HG03378 (cell line): Measurements from ENCODE around the gene NEK4.
"Not testable (repeated sequence)": the region's sequence is repeated elsewhere in the genome, so short reads cannot be mapped to it uniquely, and the experiment has no call there.

Experiments
- ATAC-seq: cut with Tn5 transposase; IDR thresholded peaks from one replicate; pipeline ENCODE4 v1.9.1; 2021; ENCODE audit warnings: mild to moderate bottlenecking, moderate library complexity; ENCODE audit not compliant: unreplicated experiment

NEK4 gene

DNA sequence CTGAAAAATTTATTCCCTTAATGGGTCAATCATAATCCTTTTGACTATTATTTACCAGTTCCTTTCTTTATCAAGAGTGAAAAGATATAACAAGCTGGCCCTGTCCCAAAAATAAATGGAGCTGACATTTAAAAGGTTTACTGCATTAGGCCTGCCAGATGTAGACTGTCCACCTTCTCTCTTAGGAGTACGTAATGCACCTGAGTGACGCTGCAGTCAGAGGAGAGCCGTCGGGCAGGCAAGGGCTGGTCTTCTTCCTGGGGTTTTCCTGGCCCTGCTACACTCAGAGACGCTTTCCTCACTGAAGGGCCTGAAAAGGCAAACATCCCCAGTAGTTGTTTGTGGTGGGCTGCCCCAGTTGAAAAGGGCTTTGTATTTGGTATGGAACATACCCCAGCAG is 27.6 kb downstream of the NEK4 start:
- no peak for ATAC-seq

DNA sequence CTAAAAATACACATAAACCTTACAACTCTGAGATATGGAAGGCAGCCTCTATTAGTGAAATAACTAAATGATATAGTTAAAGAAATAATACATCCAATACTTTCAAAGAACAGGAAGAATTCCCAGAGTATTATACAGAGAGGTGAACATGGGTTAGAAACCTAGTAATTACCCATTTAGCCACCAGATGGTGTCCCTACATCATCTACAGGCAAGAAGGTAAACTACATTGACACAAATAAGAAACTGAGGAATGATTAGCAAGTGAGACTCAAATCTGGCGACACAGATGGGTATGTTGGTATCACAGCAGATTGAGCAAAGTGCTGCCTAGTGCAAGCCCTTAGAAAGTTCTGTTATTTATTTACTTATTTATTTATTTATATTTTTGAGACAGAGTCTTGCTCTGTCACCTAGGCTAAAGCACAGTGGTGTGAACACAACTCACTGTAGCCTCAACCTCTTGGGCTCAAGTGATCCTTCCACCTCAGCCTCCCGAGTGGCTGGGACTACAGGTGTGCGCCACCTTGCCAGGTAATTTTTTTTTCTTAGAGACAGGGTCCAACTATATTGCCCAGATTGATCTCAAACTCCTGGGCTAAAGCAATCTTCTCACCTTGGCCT is 28.2 kb downstream of the NEK4 start:
- ATAC-seq, result no peak

DNA sequence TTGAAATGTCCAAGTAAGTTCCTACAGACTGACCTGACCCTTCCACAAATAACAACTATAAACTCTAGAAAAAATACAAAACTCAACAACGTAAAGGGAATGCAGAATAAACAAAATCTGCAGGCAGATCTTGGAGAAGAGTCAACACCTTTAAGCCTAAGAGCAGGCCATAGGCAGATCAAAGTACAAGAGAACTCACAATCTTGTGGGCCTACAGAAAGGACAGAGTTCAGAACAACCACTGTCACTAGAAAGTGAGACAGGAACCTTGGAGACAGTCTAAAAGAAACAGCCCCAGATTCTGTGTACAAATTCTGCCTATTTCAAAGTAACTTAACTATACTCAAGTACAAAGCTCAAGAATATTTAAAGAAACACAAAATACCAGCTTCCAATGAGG is 31.0 kb downstream of the NEK4 start:
- no peak for ATAC-seq

DNA sequence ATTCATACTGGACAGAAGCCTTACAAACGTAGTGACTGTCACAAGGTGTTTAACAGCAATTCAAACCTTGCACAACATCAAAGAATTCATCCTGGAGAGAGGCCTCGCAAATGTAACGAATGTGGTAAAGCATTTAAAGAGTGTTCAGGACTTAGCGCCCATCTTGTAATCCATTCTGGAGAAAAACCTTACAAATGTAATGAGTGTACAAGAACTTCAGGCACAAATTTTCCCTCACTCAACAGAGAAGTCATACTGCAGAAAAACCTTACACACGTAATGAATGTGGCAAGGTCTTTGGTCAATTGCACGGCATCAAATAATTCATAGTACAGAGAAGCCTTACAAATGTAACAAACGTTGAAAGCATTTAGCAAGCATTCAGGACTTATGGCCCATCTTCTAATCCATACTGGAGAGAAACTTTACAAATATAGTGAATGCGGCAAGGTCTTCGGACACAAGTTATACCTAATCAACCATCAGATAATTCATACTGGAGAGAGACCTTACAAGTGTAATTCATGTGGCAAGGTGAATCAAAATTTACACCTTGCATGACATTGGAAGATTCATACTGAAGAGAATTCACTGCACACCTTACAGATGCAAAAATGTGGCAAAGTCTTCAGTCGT is 37.4 kb downstream of the NEK4 start:
- ATAC-seq, result no peak

DNA sequence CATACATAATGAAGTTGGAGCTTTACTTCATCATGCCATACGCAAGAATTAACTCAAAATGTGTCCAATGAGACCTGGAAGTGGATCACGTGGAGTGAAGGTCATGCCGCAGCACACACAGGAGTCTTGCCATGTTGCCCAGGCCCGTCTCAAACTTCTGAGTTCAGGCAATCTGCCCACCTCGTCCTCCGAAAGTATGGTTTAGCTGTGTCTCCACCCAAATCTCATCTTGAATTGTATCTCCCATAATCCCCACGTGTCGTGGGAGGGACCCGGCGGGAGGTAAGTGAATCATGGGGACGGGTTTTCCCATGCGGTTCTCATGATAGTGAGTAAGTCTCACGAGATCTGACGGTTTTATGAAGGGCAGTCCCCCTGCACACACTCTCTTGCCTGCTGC is 39.1 kb downstream of the NEK4 start:
- no peak for ATAC-seq

DNA sequence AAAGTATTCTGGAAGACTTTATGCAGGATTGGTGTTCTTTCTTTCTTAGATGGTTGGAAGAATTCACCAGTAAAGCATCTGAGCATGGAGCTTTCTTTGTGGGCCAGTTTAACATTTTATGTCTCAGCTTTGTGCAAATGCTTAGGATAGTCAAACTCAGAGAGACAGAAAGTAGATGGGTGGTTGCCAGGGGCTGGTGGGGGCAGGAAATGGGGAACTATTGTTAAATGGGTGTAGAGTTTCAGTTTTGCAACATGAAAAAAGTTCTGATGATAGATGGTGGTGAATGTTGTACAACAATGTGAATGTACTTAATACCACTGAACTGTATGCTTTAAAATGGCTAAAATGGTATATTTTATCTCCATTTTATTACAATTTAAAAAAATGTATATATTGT is 40.1 kb downstream of the NEK4 start:
- no peak for ATAC-seq

DNA sequence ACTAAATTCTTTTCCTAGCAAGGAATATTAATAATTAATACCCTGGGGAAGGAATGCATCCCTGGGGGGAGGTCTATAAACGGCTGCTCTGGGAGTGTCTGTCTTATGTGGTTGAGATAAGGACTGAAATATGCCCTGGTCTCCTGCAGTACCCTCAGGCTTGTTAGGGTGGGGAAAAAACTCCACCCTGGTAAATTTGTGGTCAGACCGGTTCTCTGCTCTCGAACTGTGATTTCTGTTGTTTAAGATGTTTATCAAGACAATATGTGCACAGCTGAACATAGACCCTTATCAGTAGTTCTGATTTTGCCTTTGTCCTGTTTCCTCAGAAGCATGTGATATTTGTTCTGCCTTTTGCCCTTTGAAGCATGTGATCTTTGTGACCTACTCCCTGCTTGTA is 42.0 kb downstream of the NEK4 start:
- not testable (repeated sequence) for ATAC-seq

DNA sequence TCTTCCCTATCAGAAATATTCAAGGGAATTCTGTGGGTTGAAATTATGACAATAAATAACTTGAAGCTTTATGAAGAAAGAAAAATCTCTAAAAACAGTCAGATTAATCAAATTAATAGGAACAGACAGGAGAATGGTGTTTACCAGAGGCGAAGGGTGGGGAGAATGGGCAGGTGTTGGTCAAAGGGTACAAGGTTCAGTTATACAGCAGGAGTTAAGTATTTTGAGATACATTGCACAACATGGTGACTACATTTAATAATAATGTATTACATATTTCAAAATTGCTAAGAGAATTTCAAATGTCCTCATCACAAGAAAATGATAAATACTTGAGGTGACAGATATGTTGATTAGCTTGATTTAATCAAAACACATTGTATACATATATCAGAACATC is 46.2 kb downstream of the NEK4 start:
- no peak for ATAC-seq

DNA sequence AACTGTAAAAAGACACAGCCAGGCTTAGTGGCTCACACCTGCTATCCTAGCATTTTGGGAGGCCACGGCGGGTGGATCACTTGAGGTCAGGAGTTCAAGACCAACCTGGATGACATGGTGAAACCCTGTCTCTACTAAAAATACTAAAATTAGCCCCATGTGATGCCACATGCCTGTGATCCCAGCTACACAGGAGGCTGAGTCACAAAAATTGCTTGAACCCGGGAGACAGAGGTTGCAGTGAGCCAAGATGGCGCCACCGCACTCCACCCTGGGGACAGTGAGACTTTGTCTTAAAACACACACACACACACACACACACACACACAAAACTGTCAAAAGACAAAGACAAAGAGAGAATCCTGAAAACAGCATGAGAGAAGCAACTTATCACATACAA is 46.8 kb downstream of the NEK4 start:
- ATAC-seq, result no peak

DNA sequence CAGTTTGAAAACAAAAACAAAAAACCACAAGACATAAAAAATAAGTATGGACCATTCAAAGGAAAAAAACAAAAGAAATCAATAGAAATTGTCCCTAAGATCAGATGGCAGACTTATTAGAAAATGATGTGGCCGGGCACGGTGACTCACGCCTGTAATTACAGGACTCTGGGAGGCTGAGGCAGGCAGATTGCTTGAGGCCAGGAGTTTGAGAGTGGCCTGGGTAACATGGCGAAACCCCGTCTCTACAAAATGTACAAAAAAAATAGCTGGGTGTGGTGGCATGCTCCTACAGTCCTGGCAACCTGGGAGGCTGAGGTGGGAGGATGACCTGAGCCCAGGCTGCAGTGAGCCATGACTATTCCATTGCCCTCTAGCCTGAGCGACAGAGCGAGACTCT is 48.2 kb downstream of the NEK4 start:
- no peak for ATAC-seq

DNA sequence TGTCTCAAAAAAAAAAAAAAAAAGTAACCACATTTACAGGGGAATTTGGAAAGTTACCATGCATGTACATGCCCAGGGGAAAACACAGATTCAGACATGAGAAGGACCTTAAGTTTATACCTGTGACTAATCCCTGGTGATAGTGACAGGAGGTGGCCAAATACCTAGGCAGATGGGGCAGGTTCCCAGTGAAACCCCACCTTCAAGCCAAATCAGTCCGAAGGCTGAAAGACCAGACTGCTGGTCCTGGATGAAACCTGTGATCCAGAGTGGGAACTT is 49.1 kb downstream of the NEK4 start:
- no peak for ATAC-seq

DNA sequence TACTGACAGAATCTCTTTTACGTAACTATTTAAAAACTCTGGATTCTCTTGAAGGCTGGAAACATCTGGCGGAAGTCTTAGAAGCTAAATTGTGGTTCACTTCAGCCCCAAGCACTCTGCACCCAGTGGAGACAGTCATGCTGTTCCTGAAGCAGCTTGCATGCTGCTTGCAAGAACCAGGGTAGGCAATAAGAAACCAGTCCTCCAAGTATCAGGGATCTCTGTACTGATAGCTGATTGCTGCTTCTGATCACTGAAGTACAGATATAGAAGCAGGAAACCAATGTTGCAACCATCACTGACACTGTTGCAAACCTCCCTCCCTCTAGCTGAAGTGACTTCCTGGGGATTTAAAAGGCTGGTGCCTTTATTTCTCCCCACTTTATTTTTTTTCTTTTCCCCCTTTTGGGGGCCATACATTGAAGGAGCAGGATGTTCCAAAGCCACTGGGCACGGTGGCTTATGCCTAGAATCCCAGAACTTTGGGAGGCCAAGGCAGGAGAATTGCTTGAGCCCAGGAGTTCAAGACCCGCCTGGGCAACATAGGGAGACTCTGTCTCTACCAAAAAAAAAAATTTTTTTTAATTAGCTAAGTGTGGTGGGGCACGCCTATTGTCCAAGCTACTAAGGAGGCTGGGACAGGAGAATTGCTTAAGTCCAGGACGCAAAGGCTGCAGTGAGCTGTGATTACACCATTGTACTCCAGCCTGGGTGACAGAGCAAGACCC is 49.6 kb downstream of the NEK4 start:
- ATAC-seq, result no peak

DNA sequence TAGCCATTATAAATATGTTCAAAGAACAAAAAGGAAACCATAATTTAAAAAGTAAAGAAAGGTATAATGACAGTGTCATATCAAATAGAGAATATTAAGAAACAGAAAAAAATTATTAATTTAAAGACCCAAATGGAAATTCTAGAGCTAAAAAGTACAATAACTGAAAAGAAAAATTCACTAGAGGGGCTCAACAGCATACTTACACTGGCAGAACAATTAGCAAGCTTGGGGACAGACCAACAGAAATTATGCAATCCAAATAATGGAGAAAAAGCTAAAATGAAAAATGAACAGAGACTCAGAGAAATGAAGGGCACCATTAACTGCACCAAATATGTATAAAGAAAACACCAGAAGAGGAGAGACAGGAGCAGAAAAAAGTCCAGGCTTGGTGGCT is 51.1 kb downstream of the NEK4 start:
- no peak for ATAC-seq

DNA sequence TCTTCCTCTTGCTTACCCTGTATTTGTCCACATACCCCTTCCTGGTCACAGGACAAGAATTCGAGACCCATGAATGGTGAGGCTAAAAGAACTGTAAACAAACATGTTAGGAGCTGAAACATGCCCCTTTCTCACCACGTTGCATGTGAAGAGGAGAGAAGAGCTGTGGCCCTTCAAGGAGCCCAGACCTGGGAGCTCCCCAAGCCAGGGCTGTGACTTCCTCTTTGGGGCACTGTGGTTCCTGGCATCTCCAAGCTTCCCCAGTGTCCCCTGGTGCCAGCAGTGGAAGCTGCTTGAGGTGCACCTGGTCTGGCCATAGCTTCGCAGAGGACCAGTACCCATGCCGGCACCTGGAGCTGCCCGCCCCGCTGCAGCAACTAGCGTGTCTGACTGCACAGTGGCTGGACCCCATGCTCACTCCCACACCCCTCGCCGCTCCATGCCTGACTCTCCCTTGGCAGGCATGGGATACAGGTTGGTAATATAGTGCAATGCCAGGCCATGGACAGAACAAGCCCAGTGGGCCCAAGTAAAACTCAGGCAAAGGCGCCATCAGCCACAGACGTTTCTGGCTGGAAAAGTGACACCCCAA is 54.9 kb downstream of the NEK4 start:
- no peak for ATAC-seq

DNA sequence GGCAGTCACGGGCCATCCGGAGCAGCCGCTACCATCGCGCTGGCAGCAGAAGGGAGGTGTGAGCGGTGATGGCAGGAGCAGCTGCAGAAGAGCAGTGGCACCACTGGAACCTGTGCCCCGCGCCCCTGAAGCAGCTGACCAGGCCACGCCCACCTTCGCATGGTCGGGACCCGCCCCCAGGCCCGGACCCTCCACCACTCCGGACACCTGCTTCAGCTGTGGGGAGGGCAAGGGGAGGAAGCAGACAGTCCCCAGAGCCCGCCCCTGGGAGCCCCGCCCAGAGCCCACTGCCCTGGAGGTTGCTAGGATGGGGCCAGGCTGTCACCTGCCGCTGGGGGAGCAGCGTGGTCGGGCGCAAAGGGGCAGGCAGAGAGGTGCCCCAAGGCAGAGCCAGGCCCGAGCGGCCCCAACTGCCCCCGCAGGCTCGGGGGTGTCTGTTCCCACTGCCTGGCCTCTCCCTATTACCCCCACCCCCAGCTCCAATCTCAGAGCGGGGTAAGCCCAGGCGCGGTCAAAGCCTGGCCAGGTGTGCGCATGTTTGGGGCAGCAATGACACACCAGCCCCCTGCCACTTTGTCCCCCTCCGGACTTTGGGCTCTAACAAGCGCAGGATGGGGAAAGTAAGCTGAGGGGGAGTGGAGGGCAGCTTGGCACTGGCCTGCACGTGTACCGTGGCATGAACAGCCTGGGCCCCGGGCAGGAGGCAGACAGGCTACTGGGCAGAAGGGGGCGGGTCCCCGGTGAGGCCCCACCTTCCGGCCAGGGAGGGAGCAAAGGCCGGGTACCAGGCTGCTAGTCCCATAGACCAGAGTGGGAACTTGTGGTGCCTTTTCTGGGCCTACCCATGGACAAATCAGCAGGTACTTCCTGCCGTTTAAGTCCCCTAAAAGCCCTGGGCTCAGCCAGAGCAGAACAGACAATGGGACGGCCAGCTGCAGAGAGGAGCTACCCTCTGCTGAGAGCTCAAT is 56.1 kb downstream of the NEK4 start:
- no peak for ATAC-seq

DNA sequence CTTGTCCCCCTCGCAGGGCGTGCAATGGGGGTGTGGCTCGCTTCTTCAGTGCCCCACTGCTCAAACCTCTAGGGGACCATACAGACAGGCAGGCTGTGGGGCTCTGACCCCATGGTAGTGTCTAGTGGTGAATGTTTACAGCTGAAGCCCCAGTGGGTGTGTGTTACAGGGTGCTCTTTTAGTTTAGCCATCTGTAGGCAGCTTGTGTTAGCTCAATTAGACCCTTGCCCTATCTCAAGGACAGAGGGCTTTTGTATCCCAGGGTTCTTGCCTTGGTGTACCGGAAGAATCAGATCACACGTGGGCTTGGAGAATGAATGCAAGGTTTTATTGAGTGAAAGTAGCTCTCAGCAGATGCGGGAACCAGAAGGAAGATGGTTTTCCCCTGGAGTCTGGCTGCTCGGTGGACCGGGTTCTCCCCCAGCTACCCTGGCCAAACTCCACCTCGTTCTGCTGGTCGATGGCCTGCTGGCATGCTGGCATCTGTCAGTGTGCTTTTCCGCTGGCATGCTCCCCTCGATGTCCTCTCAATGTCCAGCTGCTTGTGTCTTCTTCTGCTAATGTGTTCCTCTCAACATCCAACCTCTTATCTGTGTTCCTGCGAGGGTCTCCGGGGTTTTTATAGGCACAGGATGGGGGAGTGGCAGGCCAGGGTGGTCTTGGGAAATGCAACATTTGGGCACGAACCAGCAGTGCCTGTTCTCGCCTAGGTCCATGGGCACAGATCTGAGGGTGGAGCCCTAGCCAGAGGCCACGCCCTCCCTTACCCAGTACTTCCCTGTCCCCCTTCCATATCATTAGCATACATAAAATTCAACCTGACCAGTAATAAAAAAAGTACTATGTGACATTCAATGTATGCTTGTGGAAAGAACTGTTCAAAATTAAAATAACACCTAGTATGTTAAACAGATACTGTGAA is 58.2 kb downstream of the NEK4 start:
- no peak for ATAC-seq

DNA sequence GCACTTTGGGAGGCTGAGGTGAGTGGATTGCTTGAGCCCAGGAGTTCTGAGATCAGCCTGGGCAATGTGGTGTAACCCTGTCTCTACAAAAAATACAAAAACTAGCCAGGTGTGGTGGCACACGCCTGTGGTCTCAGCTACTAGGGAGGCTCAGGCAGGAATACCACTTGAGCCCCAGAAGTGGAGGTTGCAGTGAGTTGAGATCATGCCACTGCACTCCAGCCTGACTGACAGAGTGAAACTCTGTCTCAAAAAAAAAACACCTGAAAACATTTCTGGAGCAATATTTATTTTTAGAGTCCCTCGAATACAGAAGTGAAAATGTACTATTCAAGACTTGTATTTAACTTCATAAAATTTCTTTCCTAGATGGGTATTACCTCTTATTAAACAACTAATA is 60.2 kb downstream of the NEK4 start:
- ATAC-seq, result no peak

DNA sequence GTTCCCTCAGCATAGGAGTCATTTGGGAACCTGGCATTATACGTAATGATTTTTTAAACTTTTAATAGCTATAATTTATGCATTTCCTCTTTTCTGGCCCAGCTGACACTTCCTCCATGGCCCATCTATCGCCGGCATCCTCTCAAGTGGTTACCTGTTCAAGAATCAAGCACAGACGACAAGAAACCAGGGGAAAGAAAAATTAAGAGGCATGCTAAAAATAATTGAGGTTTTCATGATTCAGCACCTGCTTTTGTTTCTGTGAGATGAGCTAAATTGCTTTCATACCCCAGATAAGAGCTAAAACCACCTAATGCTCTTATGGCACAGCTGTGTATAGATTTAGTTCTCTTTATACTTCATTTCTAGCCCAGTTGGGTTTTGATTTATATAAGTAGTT is 63.2 kb downstream of the NEK4 start:
- ATAC-seq, result no peak

DNA sequence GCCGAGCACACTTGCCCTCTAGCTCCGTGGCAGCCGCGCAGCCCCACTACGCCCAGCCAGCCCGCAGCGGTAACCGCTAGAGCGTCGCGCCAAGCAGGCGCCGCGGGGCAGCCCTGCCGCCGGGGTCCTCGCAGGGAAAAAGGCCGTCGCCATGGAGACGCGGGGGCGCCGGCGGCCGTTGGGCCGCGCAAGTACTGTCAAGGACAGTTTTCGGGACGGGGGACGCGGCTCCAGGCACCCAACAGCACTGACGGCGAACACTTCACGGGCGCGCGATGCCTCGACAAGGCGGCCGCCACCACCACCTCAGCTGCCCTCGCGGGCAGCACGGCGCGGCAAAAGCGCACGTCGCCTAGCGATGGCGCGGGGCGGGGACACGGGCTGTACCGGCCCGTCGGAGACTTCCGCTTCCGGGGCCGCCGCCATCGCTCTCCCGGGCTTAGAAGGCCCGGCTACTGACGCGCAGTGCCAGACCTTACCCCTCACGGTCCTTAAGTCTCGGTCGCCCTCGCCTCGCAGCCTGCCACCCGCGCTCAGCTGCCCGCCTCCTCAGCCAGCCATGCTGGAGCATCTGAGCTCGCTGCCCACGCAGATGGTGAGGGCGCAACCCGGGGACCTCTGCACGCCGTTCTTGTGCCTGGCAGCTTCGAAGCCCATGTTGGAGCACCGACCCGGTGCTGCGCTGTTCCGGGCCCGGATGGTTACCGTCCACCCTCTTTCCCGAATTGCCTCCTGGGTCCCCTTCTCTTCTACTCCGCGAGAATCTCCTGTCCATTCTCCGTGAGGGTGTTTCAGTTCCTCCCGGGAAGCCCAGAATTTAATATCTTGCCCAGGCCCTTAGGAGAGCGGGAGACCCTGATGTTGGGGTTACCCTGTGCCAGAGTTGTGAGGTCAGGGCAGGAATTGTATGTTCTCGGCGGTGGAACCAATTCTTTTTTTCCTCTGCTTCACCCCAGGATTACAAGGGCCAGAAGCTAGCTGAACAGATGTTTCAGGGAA is 64.8 kb downstream of the NEK4 start, which contains the start of the genes GLT8D1 and SPCS1:
GLT8D1 (minus strand) TSS at position 104 of the 999 bp plus-strand sequence. CDS start 5,331 bp downstream, outside the sequence.
SPCS1 (plus strand) TSS at position 419 of the 999 bp plus-strand sequence; CDS start at position 560, 141 bp downstream.
- ATAC-seq, result peak; percentile 52
